22Rv1 (cell line): ENCODE data around the gene TEX50.

ENCODE experiments used
- CTCF ChIP-seq: fragments of 450-650 bp; IDR thresholded peaks from 2 replicates; pipeline ENCODE4 v1.5.1; 2017; ENCODE audit warnings: mild to moderate bottlenecking
- ZFX ChIP-seq: fragments of 450-650 bp; IDR thresholded peaks from 2 replicates; pipeline ENCODE4 v1.6.1; 2017; ENCODE audit warnings: antibody characterized with exemption, borderline replicate concordance

- TF ChIP-seq CTCF: no peak
- no peak for TF ChIP-seq ZFX
Observed at GRCh38 chr1:173666646-173667045, 31.5 kb downstream of the TEX50 start.
